VCaP (cell line): ENCODE results near the gene FHOD3.

ENCODE experiments used
- H3K27ac ChIP-seq: fragments of 450-650 bp; 2 replicates; pipeline ENCODE4 v1.5.1; 2017
- CTCF ChIP-seq: fragments of 450-650 bp; conservative IDR thresholded peaks from 2 replicates; pipeline ENCODE4 v1.5.1; 2017; ENCODE audit warnings: mild to moderate bottlenecking, moderate library complexity

FHOD3 gene

GRCh38 chr18:36567800-36568199 is 270.3 kb downstream of the FHOD3 start:
- TF ChIP-seq CTCF, result no peak
- no peak overlapping the region for H3K27ac ChIP-seq

- no peak overlapping the region for H3K27ac ChIP-seq
- TF ChIP-seq CTCF, result no peak
Measured at GRCh38 chr18:36568487-36568886, 271.0 kb downstream of the FHOD3 start.

- TF ChIP-seq CTCF, result peak; percentile 84
- peak overlapping the region; percentile 38 for H3K27ac ChIP-seq
Measured at GRCh38 chr18:36572135-36572856, 274.8 kb downstream of the FHOD3 start.

GRCh38 chr18:36576339-36576738 is 278.8 kb downstream of the FHOD3 start:
- TF ChIP-seq CTCF, result no peak
- H3K27ac ChIP-seq, result no peak overlapping the region

GRCh38 chr18:36578871-36579710 is 281.6 kb downstream of the FHOD3 start:
- H3K27ac ChIP-seq, result no peak overlapping the region
- no peak for TF ChIP-seq CTCF

GRCh38 chr18:36580266-36580665 is 282.8 kb downstream of the FHOD3 start:
- TF ChIP-seq CTCF, result no peak
- H3K27ac ChIP-seq, result no peak overlapping the region

GRCh38 chr18:36580874-36581750 is 283.6 kb downstream of the FHOD3 start:
- no peak overlapping the region for H3K27ac ChIP-seq

More at GRCh38 chr18:36580874-36581750, 283.6 kb downstream of the FHOD3 start:
- no peak for TF ChIP-seq CTCF
